HG02642 (cell line): ENCODE data around the gene TMEM92.
"Not testable (repeated sequence)": the region's sequence is repeated elsewhere in the genome, so short reads cannot be mapped to it uniquely, and the experiment has no call there.

Experiments used
- ATAC-seq: cut with Tn5 transposase; IDR thresholded peaks from one replicate; pipeline ENCODE4 v1.9.1; 2021; ENCODE audit warnings: mild to moderate bottlenecking; ENCODE audit not compliant: unreplicated experiment, poor library complexity

The TMEM92 gene

GRCh38 chr17:50261051-50261915 lies 13.0 kb upstream of the TMEM92 start:
- no peak for ATAC-seq

GRCh38 chr17:50262001-50262794 lies 12.1 kb upstream of the TMEM92 start:
- no peak for ATAC-seq

DNA sequence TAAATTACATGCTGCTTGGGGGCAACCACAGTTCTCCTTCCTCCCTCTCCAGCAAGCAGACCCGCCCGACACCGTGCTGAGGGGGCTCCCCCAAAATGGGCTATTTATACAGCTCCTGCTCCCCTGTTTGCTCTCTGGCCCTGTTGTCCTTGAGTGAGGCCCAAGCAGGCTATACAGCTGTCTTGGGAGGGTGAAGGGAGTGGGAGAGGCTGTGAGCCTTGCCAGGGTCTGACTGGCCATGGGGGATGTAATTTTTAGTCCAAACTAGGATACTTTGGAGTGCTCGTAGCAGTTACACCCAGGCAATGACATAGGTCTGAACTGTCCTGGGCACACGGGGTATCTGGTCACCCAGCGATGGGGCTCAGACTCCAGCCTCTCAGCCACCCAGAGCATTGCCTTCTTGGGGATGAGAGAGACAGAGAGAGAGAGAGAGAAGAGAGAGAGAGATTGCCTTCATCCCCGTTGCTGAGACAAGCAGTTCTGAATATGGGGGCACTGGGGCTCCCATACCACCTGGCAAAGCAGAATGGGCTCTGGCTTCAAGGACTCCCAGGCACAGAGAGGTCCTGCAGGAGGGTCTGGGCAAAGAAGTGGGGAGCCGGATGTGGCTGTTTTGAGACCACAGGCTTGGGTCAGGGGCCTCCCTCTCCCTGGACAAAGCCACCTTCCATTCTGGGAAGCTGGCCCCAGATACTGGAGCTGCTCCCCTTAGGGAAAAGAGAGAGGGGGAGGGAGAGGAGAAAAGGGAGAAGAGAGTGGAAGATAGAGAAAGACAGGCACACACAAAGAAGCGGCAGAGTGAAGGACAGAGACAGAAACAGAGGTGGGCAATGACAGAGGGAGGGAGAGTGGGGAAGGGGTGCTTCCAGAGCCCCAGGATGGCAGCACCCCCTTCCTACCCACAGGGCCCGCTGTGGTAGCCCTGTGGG lies 10.7 kb upstream of the TMEM92 start:
- no peak for ATAC-seq

GRCh38 chr17:50264263-50265113 lies 9.8 kb upstream of the TMEM92 start:
- no peak for ATAC-seq

DNA sequence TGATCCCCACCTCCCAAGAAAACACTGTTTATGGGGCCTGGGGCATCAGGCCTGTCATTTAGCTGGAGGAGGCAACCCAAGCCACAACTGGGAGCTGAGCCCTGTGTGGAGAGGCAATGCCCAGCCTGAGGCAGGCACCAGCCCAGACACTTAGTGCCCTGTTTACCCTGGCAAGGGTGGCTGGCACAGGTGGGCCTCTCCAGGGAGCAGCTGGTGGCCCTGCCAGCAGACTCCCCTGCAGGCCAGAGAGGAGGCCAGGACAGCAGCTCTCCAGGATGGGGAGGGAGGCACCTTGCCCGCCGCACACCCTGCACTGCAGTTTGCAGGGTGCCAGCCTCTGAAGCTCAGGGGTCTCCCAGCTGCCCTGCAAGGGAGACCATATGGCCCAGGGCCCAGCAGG lies 9.1 kb upstream of the TMEM92 start:
- no peak for ATAC-seq

DNA sequence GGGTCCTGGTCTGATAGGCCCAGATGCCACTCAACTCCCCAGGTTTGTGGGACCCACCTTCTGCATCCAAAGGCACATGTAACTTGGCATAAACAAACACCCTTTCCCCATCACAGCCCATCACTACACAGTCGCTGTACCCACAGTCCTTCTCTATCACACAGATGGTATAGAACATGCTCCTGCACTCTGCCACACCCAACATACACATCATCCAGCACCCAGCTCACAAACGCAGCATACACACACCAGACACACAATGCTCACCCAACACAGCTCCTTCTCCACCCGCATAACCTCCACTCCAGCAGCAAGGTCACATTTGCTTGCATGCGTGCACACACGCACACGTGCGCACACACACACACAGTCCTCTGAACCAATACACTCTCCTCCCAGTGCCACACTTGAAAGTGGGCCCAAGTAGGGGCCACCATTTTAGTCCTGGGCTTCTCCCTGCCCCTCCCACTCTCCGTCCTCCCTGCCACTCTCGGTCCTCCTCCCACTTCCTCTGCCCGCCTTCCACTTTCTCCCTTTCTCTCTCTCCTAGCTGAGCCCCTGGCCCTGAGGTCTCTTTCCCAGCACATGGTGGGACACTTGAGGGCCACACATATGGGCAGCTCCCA lies 8.5 kb upstream of the TMEM92 start:
- ATAC-seq = no peak

- no peak for ATAC-seq
Observed at GRCh38 chr17:50266384-50267073, 7.7 kb upstream of the TMEM92 start.

DNA sequence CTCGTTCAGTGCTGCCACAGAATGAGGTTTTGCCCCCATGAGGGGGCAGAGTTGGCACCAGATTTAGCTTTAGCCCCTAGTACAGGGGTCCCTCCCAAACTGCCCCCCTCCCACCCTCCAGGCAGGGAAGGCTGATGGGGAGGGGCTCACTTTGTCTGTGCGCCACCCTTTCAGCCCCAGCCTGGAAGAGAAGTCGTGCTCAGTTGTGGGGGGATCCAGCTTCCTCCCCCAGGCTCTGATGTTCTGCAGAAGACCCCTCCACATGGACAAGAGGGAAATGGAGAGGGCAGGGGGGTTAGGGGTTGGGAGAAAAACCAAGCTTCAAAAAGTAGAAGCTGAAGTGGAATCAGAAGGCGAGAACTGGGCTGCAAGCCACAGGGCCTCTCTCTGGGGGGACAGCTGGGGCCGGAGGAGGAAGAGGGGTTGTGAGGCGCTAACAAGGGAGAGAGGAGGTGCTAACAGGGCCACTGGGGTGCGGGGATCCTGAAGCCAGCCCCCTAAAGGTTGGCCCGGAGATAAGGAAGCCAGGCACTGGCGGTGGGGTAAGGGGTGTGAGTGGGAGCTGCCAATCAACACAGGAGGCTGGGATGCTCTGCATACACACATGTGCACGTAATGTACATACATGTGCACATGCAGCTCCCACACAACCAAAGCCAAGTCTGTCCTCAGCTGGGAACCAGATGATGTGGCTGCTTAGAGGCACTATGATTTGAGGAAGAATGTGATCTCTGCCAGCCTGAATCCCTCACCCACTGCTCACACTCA lies 7.0 kb upstream of the TMEM92 start:
- ATAC-seq = no peak

GRCh38 chr17:50268026-50268425 lies 6.2 kb upstream of the TMEM92 start:
- ATAC-seq = no peak

- ATAC-seq = no peak
Observed at GRCh38 chr17:50268743-50269275, 5.5 kb upstream of the TMEM92 start.

- ATAC-seq = no peak
Observed at GRCh38 chr17:50269477-50270434, 4.5 kb upstream of the TMEM92 start.

DNA sequence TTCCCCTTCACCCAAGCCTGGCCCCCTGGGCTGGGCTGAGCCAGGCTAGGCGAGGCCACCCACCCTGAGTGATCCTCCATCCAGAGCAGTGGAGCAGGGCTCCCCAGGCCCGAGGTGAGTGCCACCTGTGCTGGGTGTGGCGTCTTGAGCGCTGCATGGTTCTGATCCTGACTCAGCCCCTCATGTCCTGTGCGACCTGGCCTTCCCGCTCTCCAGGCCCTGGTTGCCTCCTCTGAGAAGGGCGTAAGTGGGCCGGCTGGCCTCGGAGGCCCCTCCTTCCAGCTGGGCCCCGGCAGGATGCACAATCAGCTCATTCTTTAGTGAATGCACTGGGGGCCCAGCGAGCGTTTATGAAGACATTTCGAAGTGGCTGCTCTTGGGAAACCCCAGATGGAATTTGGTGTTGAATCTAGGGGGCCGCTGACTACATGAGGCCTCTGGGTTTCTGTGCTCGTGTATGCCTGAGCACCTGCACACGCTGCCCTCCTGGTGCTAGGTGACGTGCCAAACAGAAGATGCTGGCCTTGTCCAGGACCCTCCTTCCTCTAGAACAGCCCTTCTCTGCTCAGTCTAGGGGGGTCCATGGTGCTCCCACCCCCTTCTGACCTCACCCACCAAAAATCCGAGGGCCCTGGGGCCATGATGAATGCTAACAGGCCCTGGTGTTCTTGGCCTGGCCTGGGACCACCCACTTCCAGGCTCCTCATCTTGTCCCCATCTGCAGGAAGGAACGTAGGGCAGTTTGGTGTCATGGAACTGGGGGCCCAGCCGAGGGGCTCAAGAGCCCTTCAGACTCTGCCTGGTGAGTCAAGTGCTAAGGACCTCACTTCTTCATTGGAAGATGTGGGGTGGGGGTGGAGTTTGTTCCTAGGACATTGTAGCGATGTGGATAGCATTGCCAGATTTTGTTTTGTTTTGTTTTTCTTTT lies 3.6 kb upstream of the TMEM92 start:
- ATAC-seq = no peak

DNA sequence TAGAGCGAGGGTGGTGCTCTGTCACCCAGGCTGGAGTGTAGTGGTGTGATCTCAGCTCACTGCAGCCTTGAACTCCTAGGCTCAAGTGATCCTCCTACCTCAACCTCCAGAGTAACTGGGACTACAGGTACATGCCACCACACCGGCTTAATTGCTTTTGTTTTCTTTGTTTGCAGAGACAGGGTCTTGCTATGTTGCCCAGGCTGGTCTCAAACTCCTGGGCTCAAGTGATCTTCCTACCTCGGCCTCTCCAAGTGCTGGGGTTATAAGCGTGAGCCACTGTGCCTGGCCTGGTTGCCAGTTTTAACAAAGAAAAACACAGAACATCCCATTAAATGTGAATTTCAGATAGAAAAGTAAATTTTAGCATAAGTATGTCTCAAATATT lies 2.9 kb upstream of the TMEM92 start:
- not testable (repeated sequence) for ATAC-seq

GRCh38 chr17:50272246-50272645 lies 2.0 kb upstream of the TMEM92 start:
- no peak for ATAC-seq
